Measurements from ENCODE around the gene RCOR1. TPM values are rescaled to one million over a fixed set of nuclear protein-coding genes. Genes with fewer than 3 reads are reported as not detected.

The RCOR1 gene
- total RNA-seq, 1 experiment from 2014 or later, result 25.4 TPM

GRCh38 chr14:102610968-102611811, 18.7 kb downstream of the RCOR1 start:
- CTCF ChIA-PET, result interaction anchor here (0.6 to 1.5 kb wide), 5 partner anchors 16 to 88 kb away, joined by 3 to 6 read pairs (median 3); no protein-coding TSS in a partner anchor
- no peaks in the 10 kb centered on the region for H3K27me3 Mint-ChIP-seq (ENCODE audit: low read depth)
- no peaks in the 10 kb centered on the region for H3K4me1 Mint-ChIP-seq
- no peaks in the 10 kb centered on the region for H3K9me3 Mint-ChIP-seq
- ATAC-seq (no peak), DNase-seq (ENCODE audit: low spot score) (no peak)
- no peak overlapping the region for H3K27ac Mint-ChIP-seq
- TF ChIP-seq TEAD1 (CRISPR knock-in tag; IDR thresholded peaks at IDR 0.05) (no peak), SMAD3 (CRISPR knock-in tag; IDR thresholded peaks at IDR 0.05; ENCODE audit: borderline replicate concordance) (no peak), MXD4 (CRISPR knock-in tag; IDR thresholded peaks at IDR 0.05; ENCODE audit: borderline replicate concordance) (no peak), ZNF671 (CRISPR knock-in tag; IDR thresholded peaks at IDR 0.05) (no peak), CREB1 (CRISPR knock-in tag; IDR thresholded peaks at IDR 0.05) (no peak), MYBL2 (CRISPR knock-in tag; IDR thresholded peaks at IDR 0.05) (no peak), ATF1 (CRISPR knock-in tag; IDR thresholded peaks at IDR 0.05) (no peak), ZNF512 (CRISPR knock-in tag; IDR thresholded peaks at IDR 0.05; ENCODE audit: borderline replicate concordance) (no peak), ZNF219 (CRISPR knock-in tag; IDR thresholded peaks at IDR 0.05; ENCODE audit: borderline replicate concordance) (no peak), TEAD4 (CRISPR knock-in tag; IDR thresholded peaks at IDR 0.05) (no peak), FOXK1 (CRISPR knock-in tag; IDR thresholded peaks at IDR 0.05) (no peak)
- H3K4me3 Mint-ChIP-seq, result no peak overlapping the region
- POLR2A ChIA-PET, result no interaction called here
- H3K36me3 Mint-ChIP-seq, result peaks cover 4% of the 10 kb centered on the region; the same call in 1 of the 2 replicates

GRCh38 chr14:102616318-102616717, 23.9 kb downstream of the RCOR1 start:
- DNase-seq (ENCODE audit: low spot score) (no peak), ATAC-seq (no peak)
- H3K9me3 Mint-ChIP-seq, result no peaks in the 10 kb centered on the region; the same call in 1 of the 2 replicates
- peaks cover 6% of the 10 kb centered on the region; the same call in 1 of the 2 replicates for H3K36me3 Mint-ChIP-seq
- no peak overlapping the region for H3K4me3 Mint-ChIP-seq
- peaks cover 12% of the 10 kb centered on the region for H3K4me1 Mint-ChIP-seq
- CTCF ChIA-PET, result interaction anchor here (0.5 kb wide), 1 partner anchor 736 kb away, joined by 3 read pairs; no protein-coding TSS in a partner anchor
- H3K27ac Mint-ChIP-seq, result peak overlapping the region; percentile 55; the same call in 1 of the 2 replicates
- TF ChIP-seq ZNF121 (CRISPR knock-in tag; IDR thresholded peaks at IDR 0.05) (peak; percentile 87; the same call in 1 of the 2 replicates), GTF2I (CRISPR knock-in tag; conservative IDR thresholded peaks at IDR 0.05) (0 out of 2 replicates have a peak, but pooled peaks have one; percentile 7), MYBL2 (CRISPR knock-in tag; IDR thresholded peaks at IDR 0.05) (no peak), FOXP1 (CRISPR knock-in tag; IDR thresholded peaks at IDR 0.05; ENCODE audit: borderline replicate concordance) (no peak)
- POLR2A ChIA-PET, result no interaction called here
- H3K27me3 Mint-ChIP-seq (ENCODE audit: low read depth), result no peaks in the 10 kb centered on the region

GRCh38 chr14:102616799-102617198, 24.4 kb downstream of the RCOR1 start:
- H3K4me1 Mint-ChIP-seq, result peaks cover 16% of the 10 kb centered on the region
- no peak for ATAC-seq
- CTCF ChIA-PET, result interaction anchor here (0.5 to 1.3 kb wide), 2 partner anchors 92 to 735 kb away, joined by 3 read pairs; no protein-coding TSS in a partner anchor

More at GRCh38 chr14:102616799-102617198, 24.4 kb downstream of the RCOR1 start:
- H3K27ac Mint-ChIP-seq, result peak overlapping the region; percentile 55; the same call in 1 of the 2 replicates
- no peaks in the 10 kb centered on the region for H3K27me3 Mint-ChIP-seq (ENCODE audit: low read depth)
- DNase-seq (ENCODE audit: low spot score), result no peak
- TF ChIP-seq OVOL2 (CRISPR knock-in tag; IDR thresholded peaks at IDR 0.05; ENCODE audit: borderline replicate concordance) (no peak), SP1 (CRISPR knock-in tag; conservative IDR thresholded peaks at IDR 0.05) (no peak), ZBTB43 (CRISPR knock-in tag; IDR thresholded peaks at IDR 0.05) (no peak), NR2C2 (CRISPR knock-in tag; IDR thresholded peaks at IDR 0.05) (no peak), ZNF416 (CRISPR knock-in tag; IDR thresholded peaks at IDR 0.05) (no peak), ATF3 (CRISPR knock-in tag; conservative IDR thresholded peaks at IDR 0.05) (no peak), SOX15 (CRISPR knock-in tag; IDR thresholded peaks at IDR 0.05) (no peak), ZBTB21 (CRISPR knock-in tag; IDR thresholded peaks at IDR 0.05; ENCODE audit: borderline replicate concordance) (no peak), FOXP4 (CRISPR knock-in tag; IDR thresholded peaks at IDR 0.05) (no peak), ZNF396 (CRISPR knock-in tag; IDR thresholded peaks at IDR 0.05; ENCODE audit: borderline replicate concordance) (no peak), NFATC4 (CRISPR knock-in tag; IDR thresholded peaks at IDR 0.05) (no peak), ZNF425 (CRISPR knock-in tag; conservative IDR thresholded peaks at IDR 0.05) (no peak)
- H3K4me3 Mint-ChIP-seq, result no peak overlapping the region
- POLR2A ChIA-PET, result no interaction called here
- H3K9me3 Mint-ChIP-seq, result no peaks in the 10 kb centered on the region; the same call in 1 of the 2 replicates
- H3K36me3 Mint-ChIP-seq, result peaks cover 6% of the 10 kb centered on the region; the same call in 1 of the 2 replicates
